ENCODE results near the gene PDXP.

DNA sequence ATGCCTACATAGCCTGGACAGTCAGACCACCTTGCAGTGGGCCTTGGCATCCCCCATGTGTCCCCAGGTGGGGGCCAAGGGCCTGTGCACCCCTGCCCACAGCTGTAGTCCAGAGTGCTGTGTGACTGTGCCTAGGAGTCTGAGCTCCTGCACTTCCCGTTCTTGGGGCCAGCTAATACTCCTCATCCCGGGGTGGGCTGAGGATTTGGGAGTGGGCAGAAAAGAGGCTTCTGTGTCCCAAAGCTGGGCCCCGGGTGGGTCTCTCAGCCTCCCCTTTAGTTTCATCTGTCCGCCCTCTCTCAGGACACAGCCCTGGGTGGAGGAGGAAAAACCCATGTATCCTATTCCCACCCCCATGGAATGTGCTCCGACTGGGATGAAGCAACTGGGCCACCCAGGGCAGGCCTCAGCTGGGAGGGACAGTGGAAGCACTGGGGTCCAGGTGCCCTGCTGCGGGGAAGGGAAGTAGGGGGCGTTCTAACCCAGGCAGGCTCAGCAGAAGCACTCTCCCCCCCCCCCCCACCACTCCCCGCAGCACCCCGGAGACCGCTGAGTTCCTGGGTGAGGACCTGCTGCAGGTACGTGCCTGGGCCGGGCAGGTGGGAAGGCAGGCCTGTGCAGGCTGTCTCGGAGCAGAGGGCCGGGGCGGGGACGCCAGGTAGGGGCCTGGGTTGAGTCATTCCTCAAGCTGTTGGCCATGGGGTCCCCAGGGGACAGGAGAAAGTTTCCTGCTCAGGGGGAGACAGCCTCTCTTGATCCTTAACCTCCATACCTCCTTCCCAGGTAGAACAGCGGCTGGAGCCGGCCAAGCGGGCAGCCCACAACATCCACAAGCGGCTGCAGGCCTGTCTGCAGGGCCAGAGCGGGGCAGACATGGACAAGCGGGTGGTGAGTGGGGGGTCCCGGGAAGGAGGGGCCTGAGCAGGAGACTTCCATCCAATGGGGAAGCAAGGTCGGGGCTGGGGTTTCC, 17.6 kb upstream of the PDXP start:
- no peak for TF ChIP-seq EZH2 (IDR thresholded peaks at IDR 0.05; ENCODE audit: low read length, missing control alignments)
- TF ChIP-seq, protein P1, sequence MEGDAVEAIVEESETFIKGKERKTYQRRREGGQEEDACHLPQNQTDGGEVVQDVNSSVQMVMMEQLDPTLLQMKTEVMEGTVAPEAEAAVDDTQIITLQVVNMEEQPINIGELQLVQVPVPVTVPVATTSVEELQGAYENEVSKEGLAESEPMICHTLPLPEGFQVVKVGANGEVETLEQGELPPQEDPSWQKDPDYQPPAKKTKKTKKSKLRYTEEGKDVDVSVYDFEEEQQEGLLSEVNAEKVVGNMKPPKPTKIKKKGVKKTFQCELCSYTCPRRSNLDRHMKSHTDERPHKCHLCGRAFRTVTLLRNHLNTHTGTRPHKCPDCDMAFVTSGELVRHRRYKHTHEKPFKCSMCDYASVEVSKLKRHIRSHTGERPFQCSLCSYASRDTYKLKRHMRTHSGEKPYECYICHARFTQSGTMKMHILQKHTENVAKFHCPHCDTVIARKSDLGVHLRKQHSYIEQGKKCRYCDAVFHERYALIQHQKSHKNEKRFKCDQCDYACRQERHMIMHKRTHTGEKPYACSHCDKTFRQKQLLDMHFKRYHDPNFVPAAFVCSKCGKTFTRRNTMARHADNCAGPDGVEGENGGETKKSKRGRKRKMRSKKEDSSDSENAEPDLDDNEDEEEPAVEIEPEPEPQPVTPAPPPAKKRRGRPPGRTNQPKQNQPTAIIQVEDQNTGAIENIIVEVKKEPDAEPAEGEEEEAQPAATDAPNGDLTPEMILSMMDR (conservative IDR thresholded peaks at IDR 0.05 in 1 of 2, IDR thresholded peaks at IDR 0.05 in 1 of 2; ENCODE audit: low read depth in 1 of 2, low read length in 2 of 2) = no peak
